Keratinocyte (primary cell): ENCODE results near the gene PPP4R2. TPM values are rescaled to one million over a fixed set of nuclear protein-coding genes. Genes with fewer than 3 reads are reported as not detected.

Experiments
- DNase-seq: peaks from one replicate; pipeline ENCODE4 v3.0.0-alpha.2; 2011; ENCODE audit warnings: low read depth, missing footprints, low spot score
- FAIRE-seq: peaks from 2 replicates; lab custom pipeline; 2011; peaks lifted over from hg19 to GRCh38; lab: Jason Lieb, UNC
- H2AFZ ChIP-seq: 2 replicates; pipeline ENCODE4 v1.6.0; 2012; ENCODE audit warnings: low read length, control low read depth, inconsistent platforms; ENCODE audit not compliant: control insufficient read depth
- H3K27ac ChIP-seq: 2 replicates; pipeline ENCODE4 v1.5.1; 2011; ENCODE audit warnings: low read length; ENCODE audit not compliant: control insufficient read depth, insufficient read depth
- H3K27me3 ChIP-seq: 3 replicates; pipeline ENCODE4 v1.6.0; 2011; ENCODE audit warnings: low read length; ENCODE audit not compliant: control insufficient read depth, insufficient read depth; ENCODE audit errors: extremely low read depth
- H3K36me3 ChIP-seq, 2 experiments: 2 replicates in 1 of 2; 3 replicates in 1 of 2; pipeline ENCODE4 v1.5.1; 2011; ENCODE audit warnings: low read length in 2 of 2, mild to moderate bottlenecking in 1 of 2; ENCODE audit not compliant: control insufficient read depth in 2 of 2, insufficient read depth in 2 of 2; ENCODE audit errors: extremely low read depth in 1 of 2
- H3K4me1 ChIP-seq: 3 replicates; pipeline ENCODE4 v1.5.1; 2011; ENCODE audit warnings: low read length; ENCODE audit not compliant: control insufficient read depth, insufficient read depth; ENCODE audit errors: extremely low read depth
- H3K4me2 ChIP-seq: 3 replicates; pipeline ENCODE4 v1.6.0; 2011; ENCODE audit warnings: low read depth, low read length; ENCODE audit not compliant: control insufficient read depth, insufficient read depth; ENCODE audit errors: extremely low read depth
- H3K4me3 ChIP-seq, 3 experiments: fragments of 200-600 bp in 1 of 3; sonication (generic) in 1 of 3; 2 replicates in 2 of 3; 3 replicates in 1 of 3; pipeline ENCODE4 v1.5.1; 2011 to 2016; ENCODE audit warnings: low read length in 3 of 3, mild to moderate bottlenecking in 3 of 3, control low read depth in 2 of 3, inconsistent platforms in 1 of 3, low read depth in 1 of 3, mixed read lengths in 1 of 3, mixed run types in 1 of 3, moderate library complexity in 1 of 3; ENCODE audit not compliant: control insufficient read depth in 2 of 3, insufficient read depth in 2 of 3; ENCODE audit errors: extremely low read depth in 1 of 3
- H3K79me2 ChIP-seq: 2 replicates; pipeline ENCODE4 v1.6.0; 2012; ENCODE audit warnings: low read length; ENCODE audit not compliant: control insufficient read depth, insufficient read depth
- H3K9ac ChIP-seq: 3 replicates; pipeline ENCODE4 v1.6.0; 2011; ENCODE audit warnings: low read length; ENCODE audit not compliant: control insufficient read depth, insufficient read depth; ENCODE audit errors: extremely low read depth
- H3K9me1 ChIP-seq: 3 replicates; pipeline ENCODE4 v1.6.0; 2011; ENCODE audit warnings: low read length; ENCODE audit not compliant: control insufficient read depth, insufficient read depth; ENCODE audit errors: extremely low read depth
- H3K9me3 ChIP-seq: 2 replicates; pipeline ENCODE4 v1.5.1; 2012; ENCODE audit warnings: low read depth, low read length; ENCODE audit not compliant: control insufficient read depth
- H4K20me1 ChIP-seq: 3 replicates; pipeline ENCODE4 v1.6.0; 2011; ENCODE audit warnings: low read length; ENCODE audit not compliant: control insufficient read depth, insufficient read depth; ENCODE audit errors: extremely low read depth
- CTCF ChIP-seq, 3 experiments: IDR thresholded peaks in 1 of 3; conservative IDR thresholded peaks in 1 of 3; optimal IDR thresholded peaks in 1 of 3; 2 replicates in 2 of 3; 3 replicates in 1 of 3; pipeline versions ENCODE3 to v1.5.1; 2011; ENCODE audit warnings: low read length in 3 of 3, mild to moderate bottlenecking in 3 of 3, moderate library complexity in 2 of 3, control low read depth in 1 of 3, inconsistent platforms in 1 of 3; ENCODE audit not compliant: insufficient read depth in 2 of 3; ENCODE audit errors: extremely low read depth in 1 of 3
- EZH2 ChIP-seq: IDR thresholded peaks from one replicate; pipeline ENCODE4 v1.6.1; 2012; ENCODE audit warnings: inconsistent platforms, mild to moderate bottlenecking, low read length, moderate library complexity
- dilution Hi-C: fragments of 300-500 bp; cut with MboI; formaldehyde crosslinking; loops from one replicate; pipeline ENCODE4 v1.7.0; 2020; ENCODE audit warnings: low sequenced_read_pairs; ENCODE audit not compliant: extremely low pct_ligation_motif_present
- polyA plus RNA-seq, 5 experiments: library from polyadenylated mRNA; depleted of rRNA in 3 of 5; stranded (reverse) in 3 of 5; stranded (forward) in 1 of 5; unstranded in 1 of 5; fragments of >200 nt; gene quantifications; 1 replicate in 1 of 5; 2 replicates in 3 of 5; 3 replicates in 1 of 5; pipeline versions ENCODE4 v1.2.1 to v1.2.3, GENCODE V29; 2011 to 2012; ENCODE audit warnings: missing spikeins in 2 of 5, low read depth in 1 of 5, low replicate concordance in 1 of 5

The PPP4R2 gene
- polyA plus RNA-seq, 1 donor (not counting 4 experiments of a cell fraction or from before 2014, with no cell fraction given) = 46.6 TPM

DNA sequence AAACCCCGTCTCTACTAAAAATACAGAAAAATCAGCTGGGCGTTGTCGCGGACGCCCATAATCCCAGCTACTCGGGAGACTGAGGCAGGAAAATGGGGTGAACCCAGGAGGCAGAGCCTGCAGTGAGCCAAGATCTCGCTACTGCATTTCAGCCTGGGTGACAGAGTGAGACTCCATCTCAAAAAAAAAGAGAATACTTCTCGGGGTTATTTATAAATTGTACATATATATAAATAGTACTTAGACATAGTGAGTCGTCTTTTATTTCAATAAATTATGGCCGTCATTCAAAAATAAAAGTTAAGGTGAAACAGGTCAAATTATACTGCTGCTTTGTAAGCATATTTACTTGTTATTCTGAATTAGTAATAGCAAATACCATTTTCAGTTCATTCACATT lies 52.7 kb downstream of the PPP4R2 start:
- H3K36me3 ChIP-seq = peaks cover 0 to 3% of the 10 kb centered on the region in 2 experiments
- no peak overlapping the region for H2AFZ ChIP-seq
- H3K9ac ChIP-seq = no peak overlapping the region
- dilution Hi-C loops = no loop called here
- H3K4me3 ChIP-seq = no peak overlapping the region
- DNase-seq (no peak), FAIRE-seq (no peak)
- TF ChIP-seq CTCF (optimal IDR thresholded peaks at IDR 0.05 in 1 of 3, IDR thresholded peaks at IDR 0.05 in 1 of 3, conservative IDR thresholded peaks at IDR 0.05 in 1 of 3; ENCODE audit: extremely low read depth in 1 of 3, insufficient read depth in 2 of 3, low read length in 3 of 3) (no peak), EZH2 (no peak)
- peaks cover 8% of the 10 kb centered on the region for H4K20me1 ChIP-seq
- no peaks in the 10 kb centered on the region for H3K27me3 ChIP-seq
- H3K9me1 ChIP-seq = no peaks in the 10 kb centered on the region
- H3K79me2 ChIP-seq = peaks cover 85% of the 10 kb centered on the region
- peaks cover 4% of the 10 kb centered on the region for H3K4me1 ChIP-seq
- no peaks in the 10 kb centered on the region for H3K9me3 ChIP-seq
- no peak overlapping the region for H3K27ac ChIP-seq
- no peak overlapping the region for H3K4me2 ChIP-seq

GRCh38 chr3:73052857-73053256 lies 56.2 kb downstream of the PPP4R2 start:
- peaks cover 49% of the 10 kb centered on the region for H3K79me2 ChIP-seq
- TF ChIP-seq CTCF (optimal IDR thresholded peaks at IDR 0.05 in 1 of 3, IDR thresholded peaks at IDR 0.05 in 1 of 3, conservative IDR thresholded peaks at IDR 0.05 in 1 of 3; ENCODE audit: extremely low read depth in 1 of 3, insufficient read depth in 2 of 3, low read length in 3 of 3) = no peak
- no peak for TF ChIP-seq EZH2
- no peak for DNase-seq

More at GRCh38 chr3:73052857-73053256, 56.2 kb downstream of the PPP4R2 start:
- H3K36me3 ChIP-seq = peaks cover 0 to 3% of the 10 kb centered on the region in 2 experiments
- no peaks in the 10 kb centered on the region for H3K9me3 ChIP-seq
- H3K4me2 ChIP-seq = no peak overlapping the region
- H3K9ac ChIP-seq = no peak overlapping the region
- no peak overlapping the region for H3K27ac ChIP-seq
- no peak overlapping the region for H2AFZ ChIP-seq
- no peaks in the 10 kb centered on the region for H3K9me1 ChIP-seq
- no peak for FAIRE-seq
- H3K4me1 ChIP-seq = peaks cover 5% of the 10 kb centered on the region
- no peak overlapping the region for H3K4me3 ChIP-seq
- no peaks in the 10 kb centered on the region for H3K27me3 ChIP-seq
- dilution Hi-C loops = no loop called here
- no peaks in the 10 kb centered on the region for H4K20me1 ChIP-seq
